H1 (cell line): Measurements from ENCODE around the gene COL4A2. TPM values are rescaled to one million over a fixed set of nuclear protein-coding genes. Genes with fewer than 3 reads are reported as not detected.

Experiments
- CTBP2 ChIP-seq: IDR thresholded peaks from 2 replicates; pipeline ENCODE4 v1.7.0; 2011; ENCODE audit warnings: borderline replicate concordance, mild to moderate bottlenecking, moderate library complexity, mixed read lengths, low read length; ENCODE audit not compliant: insufficient read depth, insufficient read length
- HDAC2 ChIP-seq, 2 experiments: fragments of 300-600 bp in 1 of 2; sonication (generic) in 1 of 2; IDR thresholded peaks; 2 replicates each; pipeline ENCODE4 v1.6.1; 2011 to 2012; ENCODE audit warnings: low read depth in 2 of 2, low read length in 2 of 2, mild to moderate bottlenecking in 2 of 2, moderate library complexity in 2 of 2, borderline replicate concordance in 1 of 2, inconsistent platforms in 1 of 2
- NANOG ChIP-seq: IDR thresholded peaks from 2 replicates; pipeline ENCODE4 v1.6.1; 2011; ENCODE audit warnings: low read length, low read depth, mild to moderate bottlenecking, inconsistent platforms; ENCODE audit not compliant: insufficient read depth, poor library complexity, severe bottlenecking
- PHF8 ChIP-seq: fragments of 200-600 bp; sonication (generic); conservative IDR thresholded peaks from 2 replicates; pipeline ENCODE4 v1.7.1; 2012; ENCODE audit warnings: low read depth, mild to moderate bottlenecking, inconsistent platforms, low read length, moderate library complexity
- SP1 ChIP-seq: IDR thresholded peaks from 2 replicates; pipeline ENCODE4 v1.6.1; 2011; ENCODE audit warnings: low read depth, low read length
- TCF12 ChIP-seq: IDR thresholded peaks from 2 replicates; pipeline ENCODE4 v1.6.1; 2011; ENCODE audit warnings: low read depth, mild to moderate bottlenecking, low read length
- USF2 ChIP-seq: IDR thresholded peaks from 2 replicates; pipeline ENCODE4 v1.6.1; 2011; ENCODE audit warnings: low read length, improper control_type of control experiment
- polyA plus RNA-seq, 7 experiments: library from polyadenylated mRNA; depleted of rRNA in 3 of 7; stranded (reverse) in 5 of 7; unstranded in 2 of 7; fragments of >200 nt in 5 of 7; fragments of 200-250 nt in 2 of 7; gene quantifications; 1 replicate in 5 of 7; 2 replicates in 1 of 7; 4 replicates in 1 of 7; pipeline versions ENCODE4 v1.2.1 to v1.2.3, GENCODE V29; 2011 to 2013; ENCODE audit warnings: missing spikeins in 2 of 7, mixed read lengths in 2 of 7
- total RNA-seq: library from RNA; stranded (reverse); fragmentation: NEBNext Ultra II Directional; extraction: Animal tissue kit (Norgen Biotek cat#: 25700); gene quantifications from 2 replicates; pipeline ENCODE4 v1.2.1, GENCODE V29; 2021

Gene COL4A2
- total and polyA plus RNA-seq, 2 of the 8 experiments (the other 6 are each of a cell fraction or from before 2014, with no cell fraction given), result 80.4 to 87.3 TPM

GRCh38 chr13:110531100-110531499, 224.0 kb downstream of the COL4A2 start (continued):
- TF ChIP-seq NANOG (no peak), PHF8 (no peak), TCF12 (no peak), USF2 (no peak), HDAC2 (IDR thresholded peaks at IDR 0.05; ENCODE audit: borderline replicate concordance in 1 of 2, low read depth in 2 of 2, low read length in 2 of 2) (no peak), SP1 (no peak), CTBP2 (no peak)
- TF ChIP-seq, all 59 proteins: peak for 0
